ENCODE results near the gene INTS12.

The INTS12 gene

DNA sequence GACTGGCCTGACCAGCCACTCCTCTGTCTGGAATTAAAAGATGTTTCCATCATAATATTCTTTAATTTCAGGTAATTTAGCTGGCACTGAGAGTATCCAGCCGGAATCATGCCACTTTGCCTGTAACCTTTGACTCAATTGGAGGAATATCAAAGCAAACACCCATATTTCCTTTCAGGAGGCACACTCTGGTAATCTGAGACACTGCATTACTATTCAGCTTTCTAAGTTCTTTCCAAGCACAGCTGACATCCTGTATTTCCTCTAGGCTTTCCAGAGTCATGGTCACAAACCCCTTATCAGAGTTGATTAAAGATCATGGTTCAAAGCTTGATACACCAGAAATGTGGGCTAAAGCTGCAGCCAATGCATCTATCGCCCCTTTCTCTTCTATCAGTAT lies 29.3 kb downstream of the INTS12 start:
- no peak for DNase-seq

GRCh38 chr4:105677709-105678108 lies 30.8 kb downstream of the INTS12 start:
- DNase-seq: no peak

- no peak for DNase-seq
Measured at GRCh38 chr4:105674011-105674410, 34.5 kb downstream of the INTS12 start.

- no peak for DNase-seq
Measured at GRCh38 chr4:105671301-105671700, 37.2 kb downstream of the INTS12 start.

GRCh38 chr4:105670684-105671083 lies 37.8 kb downstream of the INTS12 start:
- DNase-seq: no peak

- no peak for DNase-seq
Measured at GRCh38 chr4:105666693-105667092, 41.8 kb downstream of the INTS12 start.

GRCh38 chr4:105662935-105663675 lies 45.4 kb downstream of the INTS12 start:
- DNase-seq: no peak

GRCh38 chr4:105661028-105661427 lies 47.5 kb downstream of the INTS12 start:
- no peak for DNase-seq

GRCh38 chr4:105659190-105659589 lies 49.3 kb downstream of the INTS12 start:
- no peak for DNase-seq

GRCh38 chr4:105657117-105657765 lies 51.2 kb downstream of the INTS12 start:
- no peak for DNase-seq

- DNase-seq: no peak
Measured at GRCh38 chr4:105652286-105652888, 56.1 kb downstream of the INTS12 start.

GRCh38 chr4:105651884-105652283 lies 56.6 kb downstream of the INTS12 start:
- no peak for DNase-seq

DNA sequence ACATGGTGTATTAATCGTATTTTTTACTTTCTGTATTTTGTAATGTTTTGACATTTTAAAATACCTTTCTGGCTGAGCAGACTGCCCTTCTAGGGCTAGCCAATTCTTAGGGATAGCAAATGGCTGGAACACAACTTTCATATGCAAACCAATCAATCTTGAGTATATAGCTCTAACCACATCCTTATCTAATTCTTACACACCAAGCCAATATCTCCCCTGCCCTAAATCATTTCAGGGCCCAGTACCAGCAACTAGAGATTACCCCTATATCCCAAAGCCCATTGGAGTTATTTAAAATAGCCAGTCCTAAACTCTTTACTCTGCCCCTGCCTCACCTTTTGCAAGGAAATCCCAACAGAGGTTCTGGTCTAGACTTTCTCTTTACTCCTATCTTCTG lies 58.3 kb downstream of the INTS12 start:
- DNase-seq: no peak

DNA sequence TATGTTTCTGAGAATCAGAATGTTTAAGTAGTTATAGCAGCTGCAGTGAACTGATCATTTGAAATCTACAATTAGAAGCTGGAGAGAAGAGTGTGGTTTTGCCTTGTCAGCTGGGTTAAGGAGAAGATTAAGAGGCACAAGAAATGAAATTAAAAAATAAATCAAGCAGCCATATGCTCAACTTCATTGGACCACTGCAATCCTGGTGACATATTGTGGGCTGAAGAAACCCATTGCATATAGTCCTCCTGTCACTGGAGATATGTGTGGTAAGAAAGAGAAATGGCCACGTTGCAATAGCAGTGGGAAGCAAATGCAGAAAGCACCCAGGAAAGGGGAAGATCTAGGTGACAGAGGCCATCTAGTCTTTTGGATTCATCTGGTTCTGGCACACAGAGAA lies 63.0 kb downstream of the INTS12 start:
- DNase-seq: no peak

DNA sequence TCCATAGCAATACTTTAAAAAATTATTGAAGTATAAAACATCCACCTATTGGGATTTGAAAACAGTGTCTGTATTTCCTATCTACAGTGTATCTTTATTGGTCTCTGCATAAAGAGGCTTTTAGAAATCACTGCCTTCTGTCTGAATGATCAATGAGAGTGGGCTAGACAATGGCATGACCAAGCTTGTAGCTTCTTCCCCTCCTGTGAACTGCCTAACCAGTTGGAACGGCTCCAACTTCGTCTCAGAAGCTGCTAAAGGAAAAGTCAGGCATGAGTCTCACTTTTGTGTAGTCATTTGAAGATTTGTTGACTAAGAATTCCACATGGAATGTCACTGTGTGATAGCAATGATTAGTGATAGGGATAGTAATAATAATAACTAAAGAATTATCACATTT lies 64.2 kb downstream of the INTS12 start:
- DNase-seq: no peak

DNA sequence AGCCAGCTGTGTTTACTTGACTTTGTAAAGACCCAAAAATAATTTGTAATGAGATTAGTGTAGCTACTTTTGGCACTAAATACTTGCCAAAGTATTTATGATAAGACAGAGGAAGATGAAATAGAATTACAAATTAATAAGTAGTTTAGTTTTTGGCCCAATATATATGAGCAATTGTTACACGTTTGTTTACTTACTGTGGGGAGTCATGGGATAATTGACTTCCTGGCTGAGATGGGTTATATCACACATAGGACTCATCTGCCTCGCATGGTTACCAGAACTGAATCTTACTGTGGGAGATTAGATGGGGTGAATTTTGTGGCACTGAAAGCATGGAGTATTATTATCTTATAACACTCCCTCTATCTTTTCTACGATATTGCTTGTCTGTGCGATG lies 66.6 kb downstream of the INTS12 start:
- no peak for DNase-seq

DNA sequence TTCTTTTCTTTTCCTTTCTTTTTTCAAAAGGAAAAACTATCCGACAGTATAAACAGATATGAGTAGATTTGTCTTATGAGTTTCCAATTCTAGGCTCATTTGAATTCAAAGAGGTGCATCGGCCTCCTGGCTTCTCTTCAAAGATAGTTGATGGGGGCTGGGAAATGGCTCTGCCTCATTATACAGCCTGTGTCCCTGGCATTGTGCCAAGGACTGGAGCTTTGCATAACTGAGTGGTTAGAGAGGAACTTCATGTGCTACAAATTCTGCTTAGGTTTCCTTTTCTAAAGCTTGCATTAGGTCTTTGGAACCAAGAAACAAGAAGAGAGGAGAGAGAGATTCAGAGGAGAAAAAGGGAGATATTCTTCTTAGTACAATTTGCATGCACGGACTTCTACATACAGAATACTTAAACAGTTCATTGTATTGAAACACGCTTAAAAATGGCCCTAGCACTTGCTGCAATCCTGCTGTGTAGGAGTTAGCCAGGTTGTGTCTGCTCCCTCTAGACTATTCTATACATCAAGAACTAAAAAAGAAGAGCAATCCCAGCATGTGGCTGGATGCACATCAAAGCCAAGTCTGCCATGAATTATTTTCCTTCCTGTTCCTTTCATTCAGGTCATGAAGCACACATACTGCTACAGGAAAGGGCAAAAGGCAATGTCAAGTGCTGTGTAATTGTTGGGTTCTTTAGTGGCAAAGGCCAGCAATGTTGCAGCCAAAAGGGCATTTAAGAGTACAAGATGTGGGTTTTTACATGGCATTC lies 70.9 kb downstream of the INTS12 start:
- DNase-seq: peak; percentile 85

- no peak for DNase-seq
Measured at GRCh38 chr4:105634402-105635080, 73.9 kb downstream of the INTS12 start.

GRCh38 chr4:105633241-105633640 lies 75.2 kb downstream of the INTS12 start:
- DNase-seq: peak; percentile 52

Data from NCI-H1048 (cell line).